Measurements from ENCODE around the gene C5.

- no peak for TF ChIP-seq CTCF (IDR thresholded peaks at IDR 0.05)
- no peak for TF ChIP-seq POLR2A (IDR thresholded peaks at IDR 0.05)
- TF ChIP-seq EP300 (IDR thresholded peaks at IDR 0.05): no peak
Measured at GRCh38 chr9:120982836-120983235, 67.2 kb downstream of the C5 start.
